Loucy (cell line): ENCODE results near the gene PVALB.

ENCODE experiments used
- CTCF ChIP-seq: fragments of 200-600 bp; sonication (generic); conservative IDR thresholded peaks from 2 replicates; pipeline ENCODE4 v1.5.1; 2014; ENCODE audit warnings: mild to moderate bottlenecking, antibody characterized with exemption, low read length
- EZH2phosphoT487 ChIP-seq: fragments of 200-600 bp; IDR thresholded peaks from 2 replicates; pipeline ENCODE4 v1.6.1; 2018; ENCODE audit warnings: antibody characterized with exemption, mild to moderate bottlenecking, moderate library complexity, borderline replicate concordance

GRCh38 chr22:36865346-36865745 lies 48.5 kb upstream of the PVALB start:
- no peak for TF ChIP-seq CTCF
- TF ChIP-seq EZH2phosphoT487, result no peak
